Globus pallidus (tissue), 1 donor: ENCODE results near the gene WNK2.

Experiments used
- DNase-seq: peaks from one replicate; pipeline ENCODE4 v3.0.0-alpha.2; 2015; ENCODE audit warnings: low spot score

WNK2 gene

GRCh38 chr9:93161786-93162562 lies 22.0 kb upstream of the WNK2 start:
- no peak for DNase-seq

GRCh38 chr9:93164085-93164484 lies 19.9 kb upstream of the WNK2 start:
- no peak for DNase-seq

GRCh38 chr9:93166699-93167098 lies 17.2 kb upstream of the WNK2 start:
- no peak for DNase-seq

GRCh38 chr9:93167185-93167584 lies 16.8 kb upstream of the WNK2 start:
- no peak for DNase-seq

GRCh38 chr9:93167838-93168237 lies 16.1 kb upstream of the WNK2 start:
- no peak for DNase-seq

- DNase-seq, result no peak
These were observed 15.4 kb upstream of the WNK2 start for GRCh38 chr9:93168581-93168980.

- DNase-seq, result no peak
These were observed 14.5 kb upstream of the WNK2 start for GRCh38 chr9:93169444-93169843.

- no peak for DNase-seq
These were observed 13.4 kb upstream of the WNK2 start for GRCh38 chr9:93170571-93170970.

- no peak for DNase-seq
These were observed 12.5 kb upstream of the WNK2 start for GRCh38 chr9:93171261-93171990.

GRCh38 chr9:93172666-93173364 lies 11.1 kb upstream of the WNK2 start:
- DNase-seq, result no peak

- no peak for DNase-seq
These were observed 10.4 kb upstream of the WNK2 start for GRCh38 chr9:93173365-93174051.

GRCh38 chr9:93174976-93175375 lies 9.0 kb upstream of the WNK2 start:
- no peak for DNase-seq

GRCh38 chr9:93177676-93178075 lies 6.3 kb upstream of the WNK2 start:
- no peak for DNase-seq

- no peak for DNase-seq
These were observed 4.8 kb upstream of the WNK2 start for GRCh38 chr9:93178851-93179786.

GRCh38 chr9:93180938-93181337 lies 3.0 kb upstream of the WNK2 start:
- no peak for DNase-seq

- DNase-seq, result no peak
These were observed 2.1 kb upstream of the WNK2 start for GRCh38 chr9:93181672-93182435.

GRCh38 chr9:93182572-93182971 lies 1.4 kb upstream of the WNK2 start:
- no peak for DNase-seq

GRCh38 chr9:93183131-93183662 lies 742 bp upstream of the WNK2 start:
- DNase-seq, result no peak

GRCh38 chr9:93184432-93185265 lies 710 bp downstream of the WNK2 start:
- no peak for DNase-seq
